NK-92 (cell line): ENCODE results near the gene LGALS7B.
"Not testable (repeated sequence)": the region's sequence is repeated elsewhere in the genome, so short reads cannot be mapped to it uniquely, and the experiment has no call there.

Experiments used
- DNase-seq: peaks from one replicate; lab custom pipeline; 2025; ENCODE audit not compliant: unreplicated experiment; lab: John Stamatoyannopoulos, UW

LGALS7B gene

GRCh38 chr19:38769635-38770211 lies 19.3 kb upstream of the LGALS7B start:
- DNase-seq: no peak

DNA sequence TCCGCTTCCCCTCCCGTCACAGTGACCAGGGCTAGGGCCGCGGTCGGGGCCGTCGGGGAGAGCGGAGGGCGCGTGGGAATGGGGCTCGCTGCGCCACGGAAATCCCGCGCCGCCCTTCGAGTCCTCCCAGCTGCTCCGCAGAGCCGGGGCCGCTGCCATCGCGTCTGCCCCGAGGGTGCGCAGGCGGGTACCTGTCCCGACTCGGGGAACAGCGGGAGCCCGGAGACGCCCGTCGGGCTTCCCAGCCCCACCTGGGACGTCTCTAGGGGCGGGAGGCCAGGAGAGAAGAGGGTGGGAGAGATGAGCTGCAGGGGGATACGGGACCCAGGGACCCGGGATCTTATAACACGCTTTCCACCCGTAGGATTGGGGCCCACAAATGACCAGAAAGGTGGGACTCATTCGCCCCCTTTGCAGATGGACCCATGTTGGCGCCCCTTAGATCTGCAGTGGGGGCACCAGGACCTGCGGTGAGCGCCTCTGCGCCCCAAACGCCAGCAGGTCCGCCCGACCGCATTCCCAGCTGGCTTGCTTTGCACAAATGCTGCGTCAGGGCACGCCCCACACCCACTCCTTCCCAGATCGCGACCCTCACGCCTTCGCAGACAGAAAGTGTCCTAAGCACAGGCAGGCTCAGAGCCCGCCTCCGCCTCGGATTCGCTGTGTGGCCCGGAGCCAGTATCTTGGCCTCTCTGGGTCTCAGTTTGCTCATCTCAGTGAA lies 18.6 kb upstream of the LGALS7B start:
- DNase-seq: not testable (repeated sequence)

DNA sequence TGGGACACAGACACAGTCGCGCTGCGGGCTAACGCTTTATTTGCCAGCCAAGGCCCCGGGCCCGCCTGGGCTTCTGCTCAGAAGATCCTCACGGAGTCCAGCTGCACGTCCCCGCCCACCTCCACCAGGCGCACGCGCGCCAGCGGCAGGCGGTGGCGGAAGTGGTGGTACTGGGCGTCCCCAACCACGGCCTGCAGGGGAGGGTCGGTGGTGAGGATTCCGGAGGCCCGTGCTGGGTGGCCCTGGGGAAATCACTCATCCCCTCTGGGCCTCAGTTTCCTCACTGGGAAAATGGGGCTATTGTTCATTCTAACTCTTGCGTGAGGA lies 18.1 kb upstream of the LGALS7B start:
- not testable (repeated sequence) for DNase-seq

DNA sequence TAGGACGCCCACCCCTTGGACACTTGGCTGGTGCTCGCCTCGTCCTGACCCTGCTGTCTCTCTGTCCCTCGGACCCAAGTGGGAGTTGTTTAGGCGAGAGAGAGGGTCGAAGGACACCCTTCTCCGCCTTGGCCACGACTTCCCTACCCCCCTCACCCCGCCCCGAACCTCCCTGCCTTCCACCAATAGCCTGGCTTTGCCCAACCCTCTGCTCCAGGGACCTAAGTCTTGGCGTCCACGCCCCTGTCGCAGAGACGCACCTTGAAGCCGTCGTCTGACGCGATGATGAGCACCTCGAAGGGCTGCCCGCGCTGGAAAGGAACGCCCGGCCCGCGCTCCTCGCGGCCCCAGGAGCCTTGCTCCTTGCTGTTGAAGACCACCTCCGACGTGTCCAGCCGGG lies 17.4 kb upstream of the LGALS7B start:
- DNase-seq: not testable (repeated sequence)

DNA sequence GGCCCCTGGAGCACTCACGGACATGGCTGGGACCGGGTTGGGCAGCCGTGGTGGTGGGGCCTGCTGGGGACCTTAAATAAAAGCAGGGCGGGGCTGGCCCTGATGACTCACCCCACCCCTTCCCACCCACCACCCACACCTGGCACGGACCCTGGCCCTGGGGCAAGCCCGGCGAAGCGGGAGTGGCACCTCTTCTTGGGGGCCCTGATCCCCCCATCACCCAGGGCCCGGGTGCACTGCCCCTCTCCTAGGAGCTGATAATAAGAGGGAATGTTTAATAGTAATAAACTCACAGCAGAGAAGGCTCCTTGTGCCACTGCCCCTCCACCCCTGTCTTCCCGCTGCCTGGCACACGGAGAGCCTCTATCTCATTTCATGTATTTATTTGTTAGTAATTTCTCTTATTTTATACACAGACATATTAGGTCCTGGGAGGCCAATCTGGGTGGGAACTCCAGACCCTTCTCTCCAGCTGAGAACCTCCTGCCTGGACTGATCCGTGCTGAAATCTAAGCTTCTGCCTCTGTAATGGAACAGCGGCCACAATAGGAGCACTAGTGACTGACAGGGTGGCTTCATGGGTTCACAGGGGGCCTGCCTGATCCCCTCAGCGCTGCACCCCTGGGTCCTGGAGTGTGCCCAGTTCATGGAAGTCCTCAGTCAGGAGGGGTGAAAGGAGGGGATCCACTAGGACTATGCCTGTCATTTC lies 15.4 kb upstream of the LGALS7B start, which contains the start of gene LGALS7:
Gene LGALS7 (minus strand): TSS at position 49 of the 709 bp plus-strand sequence. CDS start 25 bp downstream, at position 24.
- no peak for DNase-seq

DNA sequence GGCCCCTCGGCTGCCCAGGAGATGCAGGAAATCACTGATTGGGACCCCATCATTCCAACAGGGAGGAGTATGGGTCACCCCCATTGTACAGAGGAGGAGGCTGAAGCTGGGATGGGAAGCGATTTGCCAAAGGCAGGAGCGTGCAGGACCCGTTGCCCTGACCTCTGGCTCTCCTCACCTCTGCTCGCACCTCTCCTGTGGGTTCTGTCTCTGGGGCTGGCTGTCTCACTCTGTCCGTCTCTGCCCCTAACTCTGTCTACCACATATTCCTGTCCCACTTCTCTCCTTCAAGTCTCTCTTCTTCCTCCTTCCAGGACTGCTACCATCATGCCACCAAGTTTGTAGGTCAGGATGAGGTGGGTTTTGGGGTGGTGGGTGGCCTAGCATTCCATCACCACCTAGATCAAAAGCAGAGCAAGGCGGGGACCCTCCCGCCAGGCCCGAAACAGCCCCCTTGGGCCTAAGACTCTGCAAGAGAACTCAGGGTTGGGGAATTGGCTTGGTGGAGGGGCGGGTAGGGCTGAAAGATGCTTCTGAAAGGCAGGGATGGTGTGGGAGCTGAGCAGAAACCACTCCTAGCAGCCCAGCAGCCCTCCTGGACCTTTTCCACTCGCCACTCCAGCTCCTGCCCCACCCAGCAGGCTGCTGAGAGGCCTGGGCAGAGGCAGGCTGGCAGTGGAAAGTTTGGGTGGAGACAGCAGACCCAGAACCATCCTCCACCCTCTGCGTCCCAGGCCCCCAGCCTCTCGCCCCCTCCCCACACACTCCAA lies 14.6 kb upstream of the LGALS7B start:
- no peak for DNase-seq

DNA sequence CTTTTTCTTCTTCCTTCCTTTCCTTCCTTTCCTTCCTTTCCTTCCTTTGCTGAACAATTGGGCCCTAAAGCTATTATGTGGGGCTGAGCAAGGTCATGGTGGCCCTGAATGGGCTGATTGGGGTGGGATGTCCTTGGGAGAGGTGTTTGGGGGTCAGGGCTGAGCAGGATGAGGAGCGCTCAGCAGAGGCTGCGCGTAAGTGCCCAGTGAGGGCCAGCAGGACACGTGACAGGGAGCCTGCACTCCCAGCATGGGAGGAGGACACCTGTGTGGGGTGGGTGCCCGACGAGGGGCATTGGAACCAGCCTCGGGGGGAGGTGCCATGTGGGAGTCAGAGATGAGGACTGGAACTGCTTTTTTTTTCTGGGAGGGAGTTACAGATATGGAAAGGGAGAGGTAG lies 10.3 kb upstream of the LGALS7B start:
- no peak for DNase-seq

DNA sequence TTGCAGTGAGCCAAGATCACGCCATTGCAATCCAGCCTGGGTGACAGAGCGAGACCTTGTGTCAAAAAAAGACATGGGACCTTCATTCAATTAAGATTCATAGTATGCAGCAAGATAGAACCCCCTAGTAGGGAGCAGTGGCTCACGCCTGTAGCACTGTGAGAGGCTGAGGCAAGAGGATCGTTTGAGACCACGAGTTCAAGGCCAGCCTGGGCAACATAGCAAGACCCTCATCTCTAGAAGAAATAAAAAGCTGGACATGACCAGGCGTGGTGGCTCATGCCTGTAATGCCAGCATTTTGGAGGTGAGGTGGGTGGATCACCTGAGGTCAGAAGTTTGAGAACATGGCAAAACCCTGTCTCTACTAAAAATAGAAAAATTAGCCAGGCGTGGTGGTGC lies 8.6 kb upstream of the LGALS7B start:
- no peak for DNase-seq

DNA sequence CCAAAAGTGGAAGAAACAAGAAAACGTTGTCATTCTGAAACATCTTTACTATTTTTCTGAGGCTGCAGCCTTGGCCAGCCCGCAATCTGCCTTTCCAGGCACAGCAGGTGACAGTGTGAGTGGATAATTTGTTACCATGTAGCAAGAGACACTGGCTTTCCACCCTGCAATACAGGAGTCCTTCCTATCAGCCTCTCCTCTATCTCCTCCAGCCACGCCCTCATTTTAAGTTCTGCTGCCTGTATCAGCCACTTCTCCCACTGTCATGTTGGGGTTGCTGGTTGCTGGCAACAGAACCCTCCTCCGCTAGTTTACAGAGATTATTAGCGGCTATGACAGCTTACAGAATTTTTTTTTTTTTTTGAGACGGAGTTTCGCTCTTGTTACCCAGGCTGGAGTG lies 7.9 kb upstream of the LGALS7B start:
- no peak for DNase-seq

DNA sequence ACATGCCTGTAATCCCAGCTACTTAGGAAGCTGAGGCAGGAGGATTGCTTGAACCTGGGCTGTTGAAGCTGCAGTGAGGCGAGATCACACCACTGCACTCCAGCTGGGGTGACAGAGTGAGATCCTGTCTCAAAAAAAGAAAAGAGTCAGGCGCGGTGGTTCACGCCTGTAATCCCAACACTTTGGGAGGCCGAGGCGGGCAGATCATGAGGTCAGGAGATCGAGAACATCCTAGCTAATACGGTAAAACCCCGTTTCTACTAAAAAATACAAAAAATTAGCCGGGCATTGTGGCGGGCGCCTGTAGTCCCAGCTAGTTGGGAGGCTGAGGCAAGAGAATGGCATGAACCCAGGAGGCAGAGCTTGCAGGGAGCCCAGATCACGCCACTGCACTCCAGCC lies 6.8 kb upstream of the LGALS7B start:
- not testable (repeated sequence) for DNase-seq

GRCh38 chr19:38784224-38784623 lies 4.8 kb upstream of the LGALS7B start:
- DNase-seq: no peak

DNA sequence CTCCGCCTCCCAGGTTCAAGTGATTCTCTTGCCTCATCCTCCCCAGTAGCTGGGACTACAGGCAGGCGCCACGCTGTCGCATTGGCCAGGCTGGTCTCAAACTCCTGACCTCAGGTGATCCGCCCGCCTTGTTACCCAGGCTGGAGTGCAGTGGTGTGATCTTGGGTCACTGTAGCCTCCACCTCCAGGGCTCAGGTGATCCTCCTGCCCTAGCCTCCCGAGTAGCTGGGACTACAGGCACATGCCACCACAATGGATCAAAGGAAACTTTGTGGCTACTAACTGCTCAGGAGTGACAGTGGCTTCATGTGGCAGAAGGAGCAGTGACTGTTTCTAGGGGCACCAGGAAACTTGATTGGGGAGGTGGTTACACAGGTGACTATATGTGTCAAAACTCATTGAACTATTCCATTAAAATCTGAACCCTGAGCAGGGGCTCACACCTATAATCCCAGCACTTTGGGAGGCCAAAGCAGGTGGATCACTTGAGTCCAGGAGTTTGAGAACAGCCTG lies 3.8 kb upstream of the LGALS7B start:
- DNase-seq: no peak

DNA sequence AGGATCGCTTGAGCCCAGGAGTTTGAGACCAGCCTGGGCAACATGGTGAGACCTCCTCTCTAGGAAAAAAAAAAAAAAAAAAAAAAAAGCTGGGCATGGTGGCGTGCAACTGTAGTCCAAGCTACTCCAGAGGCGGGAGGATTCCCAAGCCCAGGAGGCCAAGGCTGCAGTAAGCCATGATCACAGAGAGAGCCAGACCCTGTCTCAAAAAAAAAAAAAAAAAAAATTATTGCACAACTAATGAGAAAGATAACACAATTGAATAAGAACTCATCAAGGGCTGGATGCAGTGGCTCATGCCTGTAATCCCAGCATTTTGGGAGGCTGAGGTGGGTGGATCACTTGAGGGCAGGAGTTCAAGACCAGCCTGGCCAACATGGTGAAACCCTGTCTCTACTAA lies 2.9 kb upstream of the LGALS7B start:
- DNase-seq: not testable (repeated sequence)

DNA sequence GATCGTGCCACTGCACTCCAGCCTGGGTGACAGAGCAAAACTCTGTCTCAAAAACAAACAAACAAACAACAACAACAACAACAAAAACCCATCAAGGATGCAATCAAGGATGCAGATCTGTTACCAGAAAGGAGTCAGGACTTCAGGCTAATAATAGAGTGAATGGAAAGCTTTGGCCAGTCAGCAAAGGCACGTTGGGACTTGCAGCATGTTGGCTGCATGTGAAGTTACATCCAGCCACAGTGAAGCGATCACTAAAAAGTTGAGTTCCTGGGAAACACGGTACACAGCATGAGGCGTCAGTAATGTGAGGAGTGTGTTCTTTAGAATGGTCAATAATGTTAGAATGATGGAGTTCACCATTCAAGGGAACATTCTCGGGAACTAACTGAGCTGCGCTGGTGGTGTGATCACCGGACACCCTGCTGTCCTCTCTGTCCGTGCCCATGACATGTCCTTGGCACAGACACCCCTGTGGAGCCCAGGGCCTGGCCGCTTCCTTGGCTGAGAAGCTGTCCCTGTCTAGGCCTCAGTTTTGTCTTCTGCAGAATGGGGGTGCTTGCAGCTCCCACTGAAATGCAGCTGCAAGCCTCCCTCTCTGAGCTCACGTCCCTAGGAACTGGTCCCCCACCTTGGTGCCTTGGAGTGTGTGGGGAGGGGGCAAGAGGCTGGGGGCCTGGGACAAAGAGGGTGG lies 2.3 kb upstream of the LGALS7B start:
- no peak for DNase-seq

GRCh38 chr19:38790507-38791403 lies 1.8 kb downstream of the LGALS7B start:
- DNase-seq: not testable (repeated sequence)

DNA sequence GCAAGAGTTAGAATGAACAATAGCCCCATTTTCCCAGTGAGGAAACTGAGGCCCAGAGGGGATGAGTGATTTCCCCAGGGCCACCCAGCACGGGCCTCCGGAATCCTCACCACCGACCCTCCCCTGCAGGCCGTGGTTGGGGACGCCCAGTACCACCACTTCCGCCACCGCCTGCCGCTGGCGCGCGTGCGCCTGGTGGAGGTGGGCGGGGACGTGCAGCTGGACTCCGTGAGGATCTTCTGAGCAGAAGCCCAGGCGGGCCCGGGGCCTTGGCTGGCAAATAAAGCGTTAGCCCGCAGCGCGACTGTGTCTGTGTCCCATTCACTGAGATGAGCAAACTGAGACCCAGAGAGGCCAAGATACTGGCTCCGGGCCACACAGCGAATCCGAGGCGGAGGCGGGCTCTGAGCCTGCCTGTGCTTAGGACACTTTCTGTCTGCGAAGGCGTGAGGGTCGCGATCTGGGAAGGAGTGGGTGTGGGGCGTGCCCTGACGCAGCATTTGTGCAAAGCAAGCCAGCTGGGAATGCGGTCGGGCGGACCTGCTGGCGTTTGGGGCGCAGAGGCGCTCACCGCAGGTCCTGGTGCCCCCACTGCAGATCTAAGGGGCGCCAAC lies 2.6 kb downstream of the LGALS7B start:
- DNase-seq: not testable (repeated sequence)

GRCh38 chr19:38792250-38793111 lies 3.5 kb downstream of the LGALS7B start:
- no peak for DNase-seq

DNA sequence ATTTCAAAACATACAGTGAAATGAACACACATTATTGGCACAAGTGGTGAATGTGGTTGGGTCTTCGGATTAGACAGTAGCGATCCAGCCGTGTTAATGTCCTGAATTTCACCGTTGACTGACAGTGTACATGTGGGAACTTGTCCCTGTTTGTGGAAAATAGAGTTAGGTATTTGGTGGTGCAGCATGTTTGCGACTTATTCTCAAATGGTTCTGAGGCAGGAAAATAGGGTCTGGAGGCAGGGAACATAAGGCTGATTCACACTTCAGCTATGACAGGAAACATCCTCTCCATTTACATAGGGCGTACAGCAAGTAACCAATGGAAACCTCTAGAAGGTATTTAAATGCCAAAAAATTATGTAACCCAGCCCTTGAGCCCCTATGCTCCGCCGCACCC lies 4.2 kb downstream of the LGALS7B start:
- DNase-seq: no peak
